NCI-H82 treated with DMSO at 0.1 percent for 48 hours (cell line): ENCODE data around the gene SMAP1.
"Not testable (repeated sequence)": the region's sequence is repeated elsewhere in the genome, so short reads cannot be mapped to it uniquely, and the experiment has no call there.

Experiments used
- DNase-seq: peaks from one replicate; lab custom pipeline; 2025; ENCODE audit not compliant: unreplicated experiment; lab: John Stamatoyannopoulos, UW

The SMAP1 gene

GRCh38 chr6:70738028-70738427, 70.3 kb downstream of the SMAP1 start:
- DNase-seq: no peak

GRCh38 chr6:70739534-70739933, 71.9 kb downstream of the SMAP1 start:
- no peak for DNase-seq

- DNase-seq: not testable (repeated sequence)
Measured at GRCh38 chr6:70740746-70741145, 73.1 kb downstream of the SMAP1 start.

- not testable (repeated sequence) for DNase-seq
Measured at GRCh38 chr6:70742462-70742861, 74.8 kb downstream of the SMAP1 start.

- DNase-seq: no peak
Measured at GRCh38 chr6:70753870-70754380, 86.2 kb downstream of the SMAP1 start.

- DNase-seq: no peak
Measured at GRCh38 chr6:70758883-70759282, 91.2 kb downstream of the SMAP1 start.

- DNase-seq: no peak
Measured at GRCh38 chr6:70763754-70764510, 96.2 kb downstream of the SMAP1 start.

- no peak for DNase-seq
Measured at GRCh38 chr6:70764706-70765105, 97.0 kb downstream of the SMAP1 start.

- not testable (repeated sequence) for DNase-seq
Measured at GRCh38 chr6:70771351-70771750, 103.7 kb downstream of the SMAP1 start.

GRCh38 chr6:70779934-70780333, 112.3 kb downstream of the SMAP1 start:
- no peak for DNase-seq

GRCh38 chr6:70790483-70791224, 123.0 kb downstream of the SMAP1 start:
- no peak for DNase-seq

GRCh38 chr6:70797625-70798024, 129.9 kb downstream of the SMAP1 start:
- no peak for DNase-seq

GRCh38 chr6:70806086-70806485, 138.4 kb downstream of the SMAP1 start:
- DNase-seq: no peak

- no peak for DNase-seq
Measured at GRCh38 chr6:70811788-70812187, 144.1 kb downstream of the SMAP1 start.

GRCh38 chr6:70813885-70814284, 146.2 kb downstream of the SMAP1 start:
- no peak for DNase-seq

- DNase-seq: no peak
Measured at GRCh38 chr6:70819646-70820045, 152.0 kb downstream of the SMAP1 start.

GRCh38 chr6:70820778-70821177, 153.1 kb downstream of the SMAP1 start:
- no peak for DNase-seq

- DNase-seq: no peak
Measured at GRCh38 chr6:70821751-70822150, 154.1 kb downstream of the SMAP1 start.

- DNase-seq: no peak
Measured at GRCh38 chr6:70823651-70824050, 156.0 kb downstream of the SMAP1 start.

GRCh38 chr6:70831427-70831826, 163.7 kb downstream of the SMAP1 start:
- DNase-seq: no peak

GRCh38 chr6:70834520-70834919, 166.8 kb downstream of the SMAP1 start:
- DNase-seq: no peak

- DNase-seq: no peak
Measured at GRCh38 chr6:70838907-70839285, 171.2 kb downstream of the SMAP1 start.
